Endothelial cell of umbilical vein (primary cell): Measurements from ENCODE around the gene CCDC136. TPM values are rescaled to one million over a fixed set of nuclear protein-coding genes. Genes with fewer than 3 reads are reported as not detected.

Source experiments
- BruUV-seq: library from RNA; stranded (reverse); fragments of 400-500 nt; replicated peaks from 2 replicates; lab custom pipeline; 2021; lab: Mats Ljungman, UMichigan
- CTCF ChIA-PET: fragments of 300-600, 350-600 bp; sonication (Branson Sonifier 250); formaldehyde crosslinking; loops from one replicate; lab custom pipeline; 2021; ENCODE audit warnings: antibody characterized with exemption, inconsistent platforms; lab: Charles Lee
- POLR2A ChIA-PET: fragments of 300-600, 350-600 bp; sonication (Branson Sonifier 250); formaldehyde crosslinking; loops from one replicate; lab custom pipeline; 2021; ENCODE audit warnings: antibody characterized with exemption, inconsistent platforms; lab: Charles Lee
- DNase-seq: peaks from one replicate; pipeline ENCODE4 v3.0.0-alpha.2; 2011; ENCODE audit warnings: low read depth, low spot score
- FAIRE-seq: peaks from 2 replicates; lab custom pipeline; 2011; peaks lifted over from hg19 to GRCh38; lab: Jason Lieb, UNC
- H2AFZ ChIP-seq: 2 replicates; pipeline ENCODE4 v1.6.0; 2012; ENCODE audit warnings: low read depth, low read length, control low read depth, inconsistent platforms
- H3K27ac ChIP-seq: 2 replicates; pipeline ENCODE4 v1.5.1; 2011; ENCODE audit warnings: low read depth, mild to moderate bottlenecking, control low read depth, low read length, moderate library complexity; ENCODE audit not compliant: insufficient read depth
- H3K27me3 ChIP-seq, 2 experiments: 2 replicates each; pipeline versions ENCODE4 v1.6.0 to v1.6.1; 2011; ENCODE audit warnings: low read length in 2 of 2, mixed read lengths in 1 of 2; ENCODE audit not compliant: control insufficient read depth in 2 of 2, insufficient read depth in 2 of 2
- H3K36me3 ChIP-seq, 2 experiments: 2 replicates in 1 of 2; 3 replicates in 1 of 2; pipeline ENCODE4 v1.5.1; 2011; ENCODE audit warnings: low read length in 2 of 2, mild to moderate bottlenecking in 1 of 2, moderate library complexity in 1 of 2; ENCODE audit not compliant: control insufficient read depth in 2 of 2, insufficient read depth in 2 of 2; ENCODE audit errors: extremely low read depth in 1 of 2
- H3K4me1 ChIP-seq: 3 replicates; pipeline ENCODE4 v1.5.1; 2011; ENCODE audit warnings: mild to moderate bottlenecking, low read length; ENCODE audit not compliant: control insufficient read depth, insufficient read depth; ENCODE audit errors: extremely low read depth
- H3K4me2 ChIP-seq: 2 replicates; pipeline ENCODE4 v1.6.1; 2011; ENCODE audit warnings: low read length, control low read depth, mixed read lengths; ENCODE audit not compliant: insufficient read depth
- H3K4me3 ChIP-seq, 3 experiments: fragments of 200-600 bp in 1 of 3; sonication (generic), shearing (Covaris generic) in 1 of 3; replicated peaks in 1 of 3; 2 replicates each; pipeline ENCODE4 v1.5.1; 2011 to 2016; ENCODE audit warnings: control low read depth in 3 of 3, low read length in 3 of 3, mild to moderate bottlenecking in 2 of 3, inconsistent platforms in 1 of 3, low read depth in 1 of 3, moderate library complexity in 1 of 3; ENCODE audit not compliant: insufficient read depth in 1 of 3
- H3K79me2 ChIP-seq: 2 replicates; pipeline ENCODE4 v1.6.0; 2012; ENCODE audit warnings: low read length, inconsistent platforms; ENCODE audit not compliant: control insufficient read depth, insufficient read depth
- H3K9ac ChIP-seq: replicated peaks from 2 replicates; pipeline ENCODE3; 2011; ENCODE audit warnings: low read length, control low read depth; ENCODE audit not compliant: insufficient read depth; ENCODE audit errors: extremely low read depth
- H3K9me1 ChIP-seq: replicated peaks from 3 replicates; pipeline ENCODE4 v1.6.0; 2011; ENCODE audit warnings: mild to moderate bottlenecking, low read length; ENCODE audit not compliant: control insufficient read depth, insufficient read depth; ENCODE audit errors: extremely low read depth
- H3K9me3 ChIP-seq: replicated peaks from 2 replicates; pipeline ENCODE4 v1.5.1; 2012; ENCODE audit warnings: low read length, inconsistent platforms; ENCODE audit not compliant: control insufficient read depth, insufficient read depth
- H4K20me1 ChIP-seq: replicated peaks from 2 replicates; pipeline ENCODE3; 2011; ENCODE audit warnings: mild to moderate bottlenecking, low read length; ENCODE audit not compliant: control insufficient read depth, insufficient read depth; ENCODE audit errors: extremely low read depth
- EZH2 ChIP-seq: IDR thresholded peaks from 2 replicates; pipeline ENCODE4 v1.6.1; 2012; ENCODE audit warnings: borderline replicate concordance, low read depth, mild to moderate bottlenecking, moderate library complexity, low read length, inconsistent platforms; ENCODE audit not compliant: severe bottlenecking
- FOS ChIP-seq: IDR thresholded peaks from 2 replicates; pipeline ENCODE4 v1.6.1; 2011; ENCODE audit warnings: mild to moderate bottlenecking, low read length, moderate library complexity, borderline replicate concordance; ENCODE audit not compliant: insufficient read depth
- GATA2 ChIP-seq: IDR thresholded peaks from 2 replicates; pipeline ENCODE4 v1.7.0; 2011; ENCODE audit warnings: low read depth, mild to moderate bottlenecking, moderate library complexity, mixed read lengths, low read length; ENCODE audit not compliant: insufficient read length, insufficient read depth
- JUN ChIP-seq: IDR thresholded peaks from 2 replicates; pipeline ENCODE4 v1.6.1; 2011; ENCODE audit warnings: borderline replicate concordance, low read depth; ENCODE audit not compliant: insufficient read length, insufficient read depth
- MYC ChIP-seq: IDR thresholded peaks from one replicate; pipeline ENCODE4 v1.6.1; 2011; ENCODE audit warnings: mild to moderate bottlenecking, low read depth, low read length
- POLR2A ChIP-seq: IDR thresholded peaks from 2 replicates; pipeline ENCODE4 v1.6.1; 2012; ENCODE audit warnings: low read depth, mild to moderate bottlenecking, control low read depth, low read length
- POLR2AphosphoS5 ChIP-seq: IDR thresholded peaks from 2 replicates; pipeline ENCODE4 v1.6.1; 2012; ENCODE audit warnings: low read depth, mild to moderate bottlenecking, control low read depth, low read length, moderate library complexity; ENCODE audit not compliant: insufficient read depth
- dilution Hi-C: fragments of 300-500 bp; cut with MboI; formaldehyde crosslinking; loops from one replicate; pipeline ENCODE4 v1.15.0; 2019; ENCODE audit warnings: low sequenced_read_pairs; ENCODE audit not compliant: extremely low pct_ligation_motif_present
- intact Hi-C: fragments of 100-400 bp; cut with micrococcal nuclease; formaldehyde crosslinking; loops from one replicate; pipeline ENCODE4 v1.10.0; 2022
- polyA plus RNA-seq, 4 experiments: library from polyadenylated mRNA; depleted of rRNA in 3 of 4; stranded (reverse) in 3 of 4; unstranded in 1 of 4; fragments of >200 nt; gene quantifications; 2 replicates each; pipeline versions ENCODE4 v1.2.1 to v1.2.3, GENCODE V29; 2011 to 2012; ENCODE audit warnings: missing spikeins in 1 of 4
- total RNA-seq: library from RNA; stranded (reverse); gene quantifications from 2 replicates; pipeline ENCODE4 v1.2.3, GENCODE V29; 2021
- TF ChIP-seq, protein P1 (sequence below), 2 donors: IDR thresholded peaks; 1 replicate in 1 of 2; 2 replicates in 1 of 2; pipeline ENCODE4 v1.5.1; 2011; ENCODE audit warnings: low read length in 2 of 2, mild to moderate bottlenecking in 2 of 2, moderate library complexity in 2 of 2, control low read depth in 1 of 2, inconsistent platforms in 1 of 2, low read depth in 1 of 2; ENCODE audit not compliant: insufficient read depth in 1 of 2; ENCODE audit errors: extremely low read depth in 1 of 2
- TF ChIP-seq, protein P2 (sequence below): IDR thresholded peaks from 2 replicates; pipeline ENCODE4 v1.6.1; 2011; ENCODE audit not compliant: insufficient read depth, insufficient read length

Gene CCDC136
- total and polyA plus RNA-seq, 2 donors (not counting 3 experiments of a cell fraction or from before 2014, with no cell fraction given) = 1.8 to 3.3 TPM

DNA sequence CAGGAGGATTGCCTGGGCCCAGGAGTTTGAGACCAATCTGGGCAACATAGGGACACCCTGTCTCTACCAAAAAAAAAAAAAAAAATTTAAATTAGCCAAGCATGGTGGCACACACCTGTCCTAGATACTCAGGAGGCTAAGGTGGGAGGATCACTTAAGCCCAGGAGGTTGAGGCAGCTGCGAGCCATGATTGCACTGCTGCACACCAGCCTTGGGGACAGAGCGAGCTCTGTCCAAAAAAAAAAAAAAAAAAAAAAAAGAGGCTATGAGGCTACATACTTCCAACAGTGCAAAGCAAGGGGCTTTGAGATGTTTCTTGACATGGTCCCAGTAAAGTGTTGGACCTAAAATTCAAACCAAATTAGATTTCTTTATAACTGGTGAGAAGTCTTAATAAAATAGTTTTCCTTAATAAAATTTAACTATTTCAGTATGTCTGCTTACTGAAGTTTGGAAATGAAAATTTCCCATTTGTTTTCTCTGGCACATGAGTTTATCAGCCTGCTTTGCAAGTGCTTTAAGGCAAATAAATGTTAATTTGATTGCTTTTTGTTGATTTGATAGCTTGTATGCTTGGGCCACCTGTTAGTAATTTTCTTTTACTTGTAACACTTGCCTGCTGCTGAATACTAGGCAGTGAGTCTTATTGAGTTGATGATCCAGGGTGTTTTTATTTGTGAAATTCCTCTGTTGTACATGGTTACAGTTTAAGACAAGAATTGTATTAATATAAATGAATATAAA is 36.5 kb upstream of the CCDC136 start:
- dilution Hi-C loops (no loop called here), intact Hi-C loops (no loop called here)
- Histone ChIP-seq H3K9me1 (peaks cover 2% of the 10 kb centered on the region), H4K20me1 (peaks cover 9% of the 10 kb centered on the region), H3K27me3 (no peaks in the 10 kb centered on the region), H3K79me2 (peaks cover 49% of the 10 kb centered on the region), H3K4me1 (no peaks in the 10 kb centered on the region), H3K4me2 (no peak overlapping the region), H2AFZ (no peak overlapping the region), H3K9me3 (no peaks in the 10 kb centered on the region), H3K27ac (no peak overlapping the region), H3K4me3 (no peak overlapping the region), H3K9ac (no peak overlapping the region), H3K36me3 (peaks cover 21 to 33% of the 10 kb centered on the region in 2 experiments)
- ChIA-PET CTCF (interaction anchor here (0.9 to 1.5 kb wide), 2 partner anchors 12 to 87 kb away, joined by 3 read pairs; no protein-coding TSS in a partner anchor), POLR2A (no interaction called here)
- no peak for DNase-seq
- no peak for TF ChIP-seq JUN
- no peak for TF ChIP-seq POLR2A
- TF ChIP-seq GATA2 = no peak
- no peak for TF ChIP-seq EZH2
- TF ChIP-seq FOS = no peak
- TF ChIP-seq POLR2AphosphoS5 = no peak
- no peak for TF ChIP-seq MYC
- TF ChIP-seq, protein P1, sequence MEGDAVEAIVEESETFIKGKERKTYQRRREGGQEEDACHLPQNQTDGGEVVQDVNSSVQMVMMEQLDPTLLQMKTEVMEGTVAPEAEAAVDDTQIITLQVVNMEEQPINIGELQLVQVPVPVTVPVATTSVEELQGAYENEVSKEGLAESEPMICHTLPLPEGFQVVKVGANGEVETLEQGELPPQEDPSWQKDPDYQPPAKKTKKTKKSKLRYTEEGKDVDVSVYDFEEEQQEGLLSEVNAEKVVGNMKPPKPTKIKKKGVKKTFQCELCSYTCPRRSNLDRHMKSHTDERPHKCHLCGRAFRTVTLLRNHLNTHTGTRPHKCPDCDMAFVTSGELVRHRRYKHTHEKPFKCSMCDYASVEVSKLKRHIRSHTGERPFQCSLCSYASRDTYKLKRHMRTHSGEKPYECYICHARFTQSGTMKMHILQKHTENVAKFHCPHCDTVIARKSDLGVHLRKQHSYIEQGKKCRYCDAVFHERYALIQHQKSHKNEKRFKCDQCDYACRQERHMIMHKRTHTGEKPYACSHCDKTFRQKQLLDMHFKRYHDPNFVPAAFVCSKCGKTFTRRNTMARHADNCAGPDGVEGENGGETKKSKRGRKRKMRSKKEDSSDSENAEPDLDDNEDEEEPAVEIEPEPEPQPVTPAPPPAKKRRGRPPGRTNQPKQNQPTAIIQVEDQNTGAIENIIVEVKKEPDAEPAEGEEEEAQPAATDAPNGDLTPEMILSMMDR (IDR thresholded peaks at IDR 0.05; ENCODE audit: extremely low read depth in 1 of 2, insufficient read depth in 1 of 2, low read depth in 1 of 2, low read length in 2 of 2) = no peak
- TF ChIP-seq, protein P2, sequence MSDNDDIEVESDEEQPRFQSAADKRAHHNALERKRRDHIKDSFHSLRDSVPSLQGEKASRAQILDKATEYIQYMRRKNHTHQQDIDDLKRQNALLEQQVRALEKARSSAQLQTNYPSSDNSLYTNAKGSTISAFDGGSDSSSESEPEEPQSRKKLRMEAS = no peak
- no peak for FAIRE-seq
- BruUV-seq = no TSS peak
